H7 (cell line): Measurements from ENCODE around the gene LENG8. TPM values are rescaled to one million over a fixed set of nuclear protein-coding genes. Genes with fewer than 3 reads are reported as not detected.

Source experiments
- DNase-seq: peaks from one replicate; pipeline ENCODE4 v3.0.0; 2012
- H3K27me3 ChIP-seq: 2 replicates; pipeline ENCODE4 v1.6.0; 2011; ENCODE audit warnings: mild to moderate bottlenecking, low read length; ENCODE audit not compliant: control insufficient read depth, insufficient read depth
- H3K36me3 ChIP-seq: replicated peaks from 2 replicates; pipeline ENCODE4 v1.5.1; 2011; ENCODE audit warnings: low read length; ENCODE audit not compliant: control insufficient read depth, insufficient read depth
- H3K4me3 ChIP-seq: 2 replicates; pipeline ENCODE4 v1.5.1; 2011; ENCODE audit warnings: low read depth, mild to moderate bottlenecking, control low read depth, low read length, moderate library complexity; ENCODE audit not compliant: insufficient read depth
- total RNA-seq: library from RNA; depleted of rRNA; stranded (reverse); fragments of >200 nt; shearing (Covaris generic); gene quantifications from 2 replicates; pipeline ENCODE4 v1.2.3, GENCODE V29; 2014

The LENG8 gene
- total RNA-seq, 1 experiment from 2014 or later, result 25.3 TPM

GRCh38 chr19:54428323-54429175 is 20.4 kb upstream of the LENG8 start:
- DNase-seq, result no peak
- peaks cover 2% of the 10 kb centered on the region; the same call in 1 of the 2 replicates for H3K27me3 ChIP-seq
- no peaks in the 10 kb centered on the region for H3K36me3 ChIP-seq
- H3K4me3 ChIP-seq, result no peak overlapping the region

GRCh38 chr19:54429176-54429495 is 19.9 kb upstream of the LENG8 start:
- H3K36me3 ChIP-seq, result no peaks in the 10 kb centered on the region
- no peak overlapping the region for H3K4me3 ChIP-seq
- peaks cover 2% of the 10 kb centered on the region; the same call in 1 of the 2 replicates for H3K27me3 ChIP-seq
- peak; percentile 58 for DNase-seq

GRCh38 chr19:54429545-54430227 is 19.3 kb upstream of the LENG8 start:
- Histone ChIP-seq H3K4me3 (no peak overlapping the region), H3K36me3 (no peaks in the 10 kb centered on the region), H3K27me3 (peaks cover 2% of the 10 kb centered on the region; the same call in 1 of the 2 replicates)
- DNase-seq, result peak; percentile 80

- H3K36me3 ChIP-seq, result no peaks in the 10 kb centered on the region
- DNase-seq, result peak; percentile 97
- H3K4me3 ChIP-seq, result peak overlapping the region; percentile 60
- H3K27me3 ChIP-seq, result peaks cover 2% of the 10 kb centered on the region; the same call in 1 of the 2 replicates
These were observed 18.4 kb upstream of the LENG8 start for GRCh38 chr19:54430306-54431254.

- no peaks in the 10 kb centered on the region for H3K36me3 ChIP-seq
- peak overlapping the region; percentile 60; the same call in 1 of the 2 replicates for H3K4me3 ChIP-seq
- DNase-seq, result no peak
- H3K27me3 ChIP-seq, result peaks cover 2% of the 10 kb centered on the region; the same call in 1 of the 2 replicates
These were observed 17.7 kb upstream of the LENG8 start for GRCh38 chr19:54431255-54431838.

- peak; percentile 15 for DNase-seq
- Histone ChIP-seq H3K27me3 (peaks cover 2% of the 10 kb centered on the region; the same call in 1 of the 2 replicates), H3K4me3 (no peak overlapping the region), H3K36me3 (no peaks in the 10 kb centered on the region)
These were observed 16.8 kb upstream of the LENG8 start for GRCh38 chr19:54432144-54432738.

GRCh38 chr19:54433697-54434096 is 15.3 kb upstream of the LENG8 start:
- no peak overlapping the region for H3K4me3 ChIP-seq
- no peak for DNase-seq
- H3K36me3 ChIP-seq, result no peaks in the 10 kb centered on the region
- peaks cover 2% of the 10 kb centered on the region; the same call in 1 of the 2 replicates for H3K27me3 ChIP-seq

GRCh38 chr19:54434112-54434872 is 14.7 kb upstream of the LENG8 start:
- H3K36me3 ChIP-seq, result no peaks in the 10 kb centered on the region; the same call in 1 of the 2 replicates
- peak; percentile 51 for DNase-seq
- no peak overlapping the region for H3K4me3 ChIP-seq
- peaks cover 2% of the 10 kb centered on the region; the same call in 1 of the 2 replicates for H3K27me3 ChIP-seq

GRCh38 chr19:54434873-54435214 is 14.2 kb upstream of the LENG8 start:
- Histone ChIP-seq H3K27me3 (peaks cover 2% of the 10 kb centered on the region; the same call in 1 of the 2 replicates), H3K4me3 (no peak overlapping the region), H3K36me3 (no peaks in the 10 kb centered on the region; the same call in 1 of the 2 replicates)
- peak; percentile 62 for DNase-seq

- H3K4me3 ChIP-seq, result peak overlapping the region; percentile 16; the same call in 1 of the 2 replicates
- DNase-seq, result peak; percentile 73
- H3K36me3 ChIP-seq, result no peaks in the 10 kb centered on the region; the same call in 1 of the 2 replicates
- peaks cover 2% of the 10 kb centered on the region; the same call in 1 of the 2 replicates for H3K27me3 ChIP-seq
These were observed 13.4 kb upstream of the LENG8 start for GRCh38 chr19:54435551-54436016.

GRCh38 chr19:54436031-54436523 is 12.9 kb upstream of the LENG8 start:
- DNase-seq, result peak; percentile 84

GRCh38 chr19:54436628-54437252 is 12.3 kb upstream of the LENG8 start:
- DNase-seq, result no peak
- H3K4me3 ChIP-seq, result no peak overlapping the region
- peaks cover 2% of the 10 kb centered on the region; the same call in 1 of the 2 replicates for H3K27me3 ChIP-seq
- H3K36me3 ChIP-seq, result no peaks in the 10 kb centered on the region; the same call in 1 of the 2 replicates

More at GRCh38 chr19:54436031-54436523, 12.9 kb upstream of the LENG8 start:
- Histone ChIP-seq H3K4me3 (peak overlapping the region; percentile 16; the same call in 1 of the 2 replicates), H3K36me3 (no peaks in the 10 kb centered on the region; the same call in 1 of the 2 replicates), H3K27me3 (peaks cover 2% of the 10 kb centered on the region; the same call in 1 of the 2 replicates)
